ENCODE data around the gene RUNDC1. TPM values are rescaled to one million over a fixed set of nuclear protein-coding genes. Genes with fewer than 3 reads are reported as not detected.

Gene RUNDC1
- 10 to 100 TPM; 26.7 to 28.5 TPM for total RNA-seq

DNA sequence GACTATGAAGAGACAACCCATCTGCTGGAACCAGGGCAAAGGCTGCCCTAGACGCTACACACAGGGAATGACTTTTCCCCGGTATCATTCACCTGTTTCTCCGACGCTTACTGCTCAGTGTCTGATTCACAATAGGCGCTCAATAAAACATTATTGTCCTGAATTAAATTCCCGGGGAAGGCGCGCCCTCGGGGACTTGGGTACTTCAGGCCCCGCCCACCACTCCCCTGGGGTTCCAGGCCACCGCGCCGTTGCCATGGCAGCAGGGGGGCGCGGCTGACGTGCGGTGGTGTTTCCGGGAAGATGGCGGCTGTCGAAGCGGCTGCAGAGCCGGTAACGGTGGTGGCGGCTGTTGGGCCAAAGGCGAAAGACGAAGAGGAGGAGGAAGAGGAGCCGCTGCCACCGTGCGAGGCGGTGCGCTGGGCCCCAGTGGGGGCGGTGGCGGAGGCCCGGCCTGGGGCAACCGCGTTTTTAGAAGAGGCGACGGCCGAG is at the start of gene RUNDC1:
Gene RUNDC1, plus strand, starts transcription at position 292 of the 492 bp plus-strand sequence. Its CDS starts 12 bp downstream, at position 304.
- H3K4me1 ChIP-seq (replicated peaks) = peaks cover 5% of the 10 kb centered on the region
- WGBS = under 1% methylated on average over 39 of the region's 39 CpGs
- peak within 1 kb of the TSS; percentile 88 to 95 for H3K27ac ChIP-seq
- no peaks in the 10 kb centered on the region for H3K9me3 ChIP-seq
- intact Hi-C loops (cut with DNase I) = loop anchor here (2.0 kb wide), 1 partner anchor 18 kb away; the partner anchor contains the start of gene RPL27
- peak; percentile 94 for DNase-seq (ENCODE audit: low spot score)
- H3K4me3 ChIP-seq = peak within 1 kb of the TSS; percentile 72 to 93
- no peaks in the 10 kb centered on the region for H3K36me3 ChIP-seq
- H3K27me3 ChIP-seq (replicated peaks; ENCODE audit: insufficient read depth) = no peaks in the 10 kb centered on the region
- TF ChIP-seq CTCF (IDR thresholded peaks at IDR 0.05) = no peak
- peak; percentile 88 for TF ChIP-seq POLR2AphosphoS5 (IDR thresholded peaks at IDR 0.05)
- TF ChIP-seq POLR2A (IDR thresholded peaks at IDR 0.05) = peak; percentile 61

DNA sequence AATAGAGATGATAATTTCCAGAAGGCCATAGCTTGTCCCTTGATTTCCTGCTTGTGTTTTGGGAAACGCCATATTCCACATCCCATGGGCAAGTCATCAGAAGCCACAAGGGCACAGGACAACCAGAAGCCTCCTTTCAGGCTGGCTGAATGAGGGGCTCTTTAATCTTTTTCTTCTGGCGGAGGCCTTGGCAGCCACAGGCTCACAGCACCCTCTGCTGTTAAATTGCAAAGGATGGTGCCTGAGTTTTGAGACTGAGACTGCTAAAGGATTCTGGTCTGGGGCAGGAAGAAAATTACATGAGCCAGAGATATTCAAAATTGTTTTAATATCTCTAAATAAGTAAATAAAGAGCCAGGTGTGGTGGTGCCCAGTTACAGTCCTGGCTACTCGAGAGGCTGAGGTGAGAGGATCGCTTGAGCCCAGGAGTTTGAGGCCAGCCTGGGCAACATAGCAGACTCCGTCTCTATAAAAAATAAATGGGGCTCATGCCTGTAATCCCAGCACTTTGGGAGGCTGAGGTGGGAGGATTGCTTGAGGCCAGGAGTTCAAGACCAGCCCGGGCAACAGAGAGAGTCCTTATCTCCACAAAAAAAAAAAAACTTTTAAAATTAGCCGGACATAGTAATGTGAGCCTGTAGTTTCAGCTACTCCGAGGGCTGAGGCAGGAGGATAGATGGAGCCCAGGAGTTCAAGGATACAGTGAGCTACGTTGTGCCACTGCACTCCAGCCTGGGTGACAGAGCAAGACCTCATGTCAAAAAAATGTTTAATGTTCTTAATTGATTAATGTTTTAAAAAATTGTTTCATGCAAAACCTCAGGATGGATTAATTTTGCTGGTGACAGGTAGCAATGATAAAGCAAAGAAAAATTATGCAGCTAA is 42.4 kb upstream of the RUNDC1 start:
- H3K9me3 ChIP-seq = no peaks in the 10 kb centered on the region
- TF ChIP-seq POLR2A (IDR thresholded peaks at IDR 0.05) (no peak), CTCF (IDR thresholded peaks at IDR 0.05) (peak in 3 of 4 experiments; percentile 54 to 71 (median 68))
- no peaks in the 10 kb centered on the region for H3K36me3 ChIP-seq
- no peak overlapping the region for H3K4me3 ChIP-seq
- no peak for DNase-seq (ENCODE audit: low spot score)
- intact Hi-C loops (cut with DNase I) = loop anchor here (2.0 kb wide), 1 partner anchor 95 kb away; no protein-coding TSS in a partner anchor
- H3K27ac ChIP-seq = no peak overlapping the region
- 38% methylated on average over 9 of the region's 9 CpGs for WGBS
- H3K27me3 ChIP-seq (replicated peaks; ENCODE audit: insufficient read depth) = no peaks in the 10 kb centered on the region
- H3K4me1 ChIP-seq (replicated peaks) = no peaks in the 10 kb centered on the region

DNA sequence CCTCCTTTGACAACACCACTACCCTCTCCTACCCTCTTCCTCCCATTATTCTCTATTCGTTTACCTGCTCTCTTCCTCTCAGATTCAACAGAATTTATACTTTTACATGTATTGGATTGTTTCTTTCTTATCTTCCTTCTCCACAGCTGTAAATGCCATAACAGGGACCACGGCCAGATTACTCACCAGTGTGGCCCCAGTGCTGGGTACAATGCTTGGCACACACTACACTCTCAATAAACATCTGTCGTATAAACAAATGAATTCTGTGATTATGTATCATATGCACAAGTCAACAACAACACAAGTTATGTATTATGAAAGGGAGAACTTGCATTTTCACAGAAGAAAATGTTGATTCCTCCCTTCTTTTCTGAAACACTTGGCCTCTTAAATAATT is 36.2 kb upstream of the RUNDC1 start:
- Histone ChIP-seq H3K27ac (no peak overlapping the region), H3K4me3 (no peak overlapping the region), H3K4me1 (replicated peaks) (peaks cover 13% of the 10 kb centered on the region), H3K27me3 (replicated peaks; ENCODE audit: insufficient read depth) (no peaks in the 10 kb centered on the region), H3K9me3 (no peaks in the 10 kb centered on the region), H3K36me3 (no peaks in the 10 kb centered on the region)
- TF ChIP-seq POLR2A (IDR thresholded peaks at IDR 0.05) (no peak), POLR2AphosphoS5 (IDR thresholded peaks at IDR 0.05) (no peak), CTCF (IDR thresholded peaks at IDR 0.05) (no peak)
- no peak for DNase-seq (ENCODE audit: low spot score)
- intact Hi-C loops (cut with DNase I) = no loop called here
- WGBS = 34% methylated on average over 3 of the region's 3 CpGs

GRCh38 chr17:42946812-42947211 is 33.6 kb upstream of the RUNDC1 start:
- Histone ChIP-seq H3K4me1 (replicated peaks) (peaks cover 13% of the 10 kb centered on the region), H3K9me3 (no peaks in the 10 kb centered on the region), H3K27ac (peak overlapping the region; percentile 50 to 63), H3K36me3 (no peaks in the 10 kb centered on the region), H3K27me3 (replicated peaks; ENCODE audit: insufficient read depth) (no peaks in the 10 kb centered on the region), H3K4me3 (no peak overlapping the region)
- 45% methylated on average over 1 of the region's 1 CpG for WGBS
- TF ChIP-seq POLR2A (IDR thresholded peaks at IDR 0.05) = no peak
- TF ChIP-seq POLR2AphosphoS5 (IDR thresholded peaks at IDR 0.05) = peak; percentile 40
- no peak for TF ChIP-seq CTCF (IDR thresholded peaks at IDR 0.05)
- intact Hi-C loops (cut with DNase I) = no loop called here
- DNase-seq (ENCODE audit: low spot score) = no peak
